ENCODE data around the gene ZNF236. TPM values are rescaled to one million over a fixed set of nuclear protein-coding genes. Genes with fewer than 3 reads are reported as not detected.
"Not testable (repeated sequence)": the region's sequence is repeated elsewhere in the genome, so short reads cannot be mapped to it uniquely, and the experiment has no call there.

ZNF236 gene
- total RNA-seq, 1 donor from 2014 or later = 19.4 TPM

DNA sequence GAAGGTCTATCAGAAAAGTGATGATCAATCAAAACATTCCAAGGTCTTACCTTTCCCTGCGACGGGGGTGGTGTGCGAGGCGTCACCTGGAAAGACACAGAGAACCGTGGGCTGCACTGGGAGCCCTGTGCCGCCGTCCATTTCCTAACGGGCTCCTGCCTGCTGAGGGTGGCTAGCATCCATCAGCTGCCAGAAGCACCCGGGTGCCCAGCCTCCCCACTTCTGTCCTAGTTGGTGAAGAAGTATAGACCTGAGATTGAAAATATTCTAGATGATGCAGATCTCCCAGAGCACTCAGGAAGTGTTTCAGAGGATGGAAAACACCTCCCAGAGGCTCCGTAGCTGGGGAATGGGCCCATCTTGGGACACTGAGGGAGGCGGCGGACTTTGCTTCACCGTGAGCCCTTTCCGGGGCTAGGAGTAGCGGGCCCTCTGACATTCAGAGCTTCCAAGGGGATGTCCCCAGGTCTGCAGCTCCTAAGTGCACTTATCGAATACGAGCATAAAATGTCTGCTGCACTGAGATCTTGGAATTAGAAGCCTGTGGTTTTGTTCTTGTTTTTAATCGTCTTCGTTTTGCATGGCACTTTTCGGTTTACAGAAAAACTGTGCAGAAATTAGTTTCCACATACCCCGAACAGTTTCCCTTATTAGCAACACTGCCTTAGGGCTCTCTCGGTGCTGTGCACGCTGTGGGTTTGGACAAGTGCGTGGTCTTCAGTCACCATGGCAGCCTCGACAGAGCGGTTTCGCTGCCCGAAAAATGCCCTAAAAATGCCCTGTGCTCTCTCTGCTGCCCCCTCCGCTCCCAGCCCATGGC lies 166.7 kb downstream of the ZNF236 start:
- TF ChIP-seq, protein P1, sequence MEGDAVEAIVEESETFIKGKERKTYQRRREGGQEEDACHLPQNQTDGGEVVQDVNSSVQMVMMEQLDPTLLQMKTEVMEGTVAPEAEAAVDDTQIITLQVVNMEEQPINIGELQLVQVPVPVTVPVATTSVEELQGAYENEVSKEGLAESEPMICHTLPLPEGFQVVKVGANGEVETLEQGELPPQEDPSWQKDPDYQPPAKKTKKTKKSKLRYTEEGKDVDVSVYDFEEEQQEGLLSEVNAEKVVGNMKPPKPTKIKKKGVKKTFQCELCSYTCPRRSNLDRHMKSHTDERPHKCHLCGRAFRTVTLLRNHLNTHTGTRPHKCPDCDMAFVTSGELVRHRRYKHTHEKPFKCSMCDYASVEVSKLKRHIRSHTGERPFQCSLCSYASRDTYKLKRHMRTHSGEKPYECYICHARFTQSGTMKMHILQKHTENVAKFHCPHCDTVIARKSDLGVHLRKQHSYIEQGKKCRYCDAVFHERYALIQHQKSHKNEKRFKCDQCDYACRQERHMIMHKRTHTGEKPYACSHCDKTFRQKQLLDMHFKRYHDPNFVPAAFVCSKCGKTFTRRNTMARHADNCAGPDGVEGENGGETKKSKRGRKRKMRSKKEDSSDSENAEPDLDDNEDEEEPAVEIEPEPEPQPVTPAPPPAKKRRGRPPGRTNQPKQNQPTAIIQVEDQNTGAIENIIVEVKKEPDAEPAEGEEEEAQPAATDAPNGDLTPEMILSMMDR (IDR thresholded peaks at IDR 0.05; ENCODE audit: unreplicated experiment) = no peak
- no peak for DNase-seq (ENCODE audit: low spot score)
- Mint-ChIP-seq H3K27me3 (ENCODE audit: unreplicated experiment) (peaks cover 6% of the 10 kb centered on the region), H3K27ac (ENCODE audit: unreplicated experiment) (peak overlapping the region; percentile 93), H3K4me1 (ENCODE audit: unreplicated experiment) (peaks cover 38% of the 10 kb centered on the region), H3K9me3 (ENCODE audit: unreplicated experiment) (no peaks in the 10 kb centered on the region), H3K36me3 (ENCODE audit: low read depth, unreplicated experiment) (no peaks in the 10 kb centered on the region), H3K4me3 (ENCODE audit: unreplicated experiment) (no peak overlapping the region)

DNA sequence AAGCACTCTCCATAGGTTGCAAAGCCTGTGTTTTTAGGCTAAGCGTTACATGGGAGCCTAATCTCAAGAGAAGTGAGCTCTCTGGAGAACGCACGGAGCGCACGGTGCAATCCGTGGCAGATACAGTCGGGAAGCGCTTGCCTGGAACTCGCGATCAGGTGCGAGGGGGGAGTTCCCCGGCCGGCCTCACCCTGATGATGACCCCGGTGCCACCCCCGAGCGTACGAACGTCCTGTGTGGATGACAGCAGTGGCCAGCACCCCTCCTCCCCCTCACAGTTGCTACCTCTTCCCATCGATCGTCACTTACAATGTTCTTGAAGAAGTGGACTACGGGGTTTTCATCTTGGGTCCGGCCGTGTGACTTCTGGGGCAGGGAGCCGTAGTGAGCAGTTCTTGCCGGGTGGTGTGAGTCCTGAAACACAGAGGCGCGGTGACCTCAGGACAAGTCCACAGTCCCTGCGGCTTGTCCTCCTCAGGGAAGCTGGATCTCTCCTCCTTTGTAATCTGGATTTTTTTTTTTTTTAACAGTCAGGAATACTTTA lies 167.4 kb downstream of the ZNF236 start:
- Mint-ChIP-seq H3K36me3 (ENCODE audit: low read depth, unreplicated experiment) (no peaks in the 10 kb centered on the region), H3K4me1 (ENCODE audit: unreplicated experiment) (peaks cover 38% of the 10 kb centered on the region), H3K27ac (ENCODE audit: unreplicated experiment) (no peak overlapping the region), H3K9me3 (ENCODE audit: unreplicated experiment) (no peaks in the 10 kb centered on the region), H3K27me3 (ENCODE audit: unreplicated experiment) (peaks cover 6% of the 10 kb centered on the region), H3K4me3 (ENCODE audit: unreplicated experiment) (no peak overlapping the region)
- TF ChIP-seq, protein P1 (IDR thresholded peaks at IDR 0.05; ENCODE audit: unreplicated experiment) = no peak
- no peak for DNase-seq (ENCODE audit: low spot score)

DNA sequence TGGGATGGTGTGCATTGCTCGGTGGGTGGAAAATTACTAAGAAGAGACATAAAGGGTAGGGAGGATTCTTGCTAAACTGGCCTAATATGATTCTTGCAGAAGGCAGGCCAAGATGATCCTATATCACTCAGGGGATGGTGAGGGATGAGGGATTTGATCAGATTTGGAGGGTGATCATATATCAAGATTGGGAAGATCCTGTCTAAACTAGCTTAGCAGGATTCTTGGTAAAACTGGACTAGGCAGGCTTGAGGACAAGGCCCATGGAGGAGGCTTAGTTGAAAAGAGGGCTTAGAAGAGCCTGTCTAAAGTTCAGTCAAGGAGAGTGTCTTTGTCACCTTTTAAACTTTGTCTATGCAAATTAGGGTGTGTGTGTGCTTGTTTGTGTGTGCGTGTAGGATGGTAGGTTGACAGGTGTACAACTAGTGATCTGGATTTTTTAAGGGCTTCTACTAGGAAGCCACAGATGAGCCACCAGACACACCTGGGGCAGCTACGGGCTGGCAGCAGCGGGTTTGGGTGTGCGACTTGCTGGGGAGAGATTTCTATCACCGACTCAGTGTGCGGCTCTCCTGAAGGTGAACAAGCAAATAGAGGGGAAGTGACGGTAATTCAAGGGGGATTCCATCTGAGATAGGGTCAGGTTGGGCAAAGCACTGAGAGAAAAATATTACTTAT lies 168.1 kb downstream of the ZNF236 start:
- H3K27ac Mint-ChIP-seq (ENCODE audit: unreplicated experiment); H3K36me3 Mint-ChIP-seq (ENCODE audit: low read depth, unreplicated experiment); H3K4me3 Mint-ChIP-seq (ENCODE audit: unreplicated experiment); H3K9me3 Mint-ChIP-seq (ENCODE audit: unreplicated experiment); H3K27me3 Mint-ChIP-seq (ENCODE audit: unreplicated experiment); DNase-seq (ENCODE audit: low spot score): not testable (repeated sequence)
- peaks cover 38% of the 10 kb centered on the region for H3K4me1 Mint-ChIP-seq (ENCODE audit: unreplicated experiment)

DNA sequence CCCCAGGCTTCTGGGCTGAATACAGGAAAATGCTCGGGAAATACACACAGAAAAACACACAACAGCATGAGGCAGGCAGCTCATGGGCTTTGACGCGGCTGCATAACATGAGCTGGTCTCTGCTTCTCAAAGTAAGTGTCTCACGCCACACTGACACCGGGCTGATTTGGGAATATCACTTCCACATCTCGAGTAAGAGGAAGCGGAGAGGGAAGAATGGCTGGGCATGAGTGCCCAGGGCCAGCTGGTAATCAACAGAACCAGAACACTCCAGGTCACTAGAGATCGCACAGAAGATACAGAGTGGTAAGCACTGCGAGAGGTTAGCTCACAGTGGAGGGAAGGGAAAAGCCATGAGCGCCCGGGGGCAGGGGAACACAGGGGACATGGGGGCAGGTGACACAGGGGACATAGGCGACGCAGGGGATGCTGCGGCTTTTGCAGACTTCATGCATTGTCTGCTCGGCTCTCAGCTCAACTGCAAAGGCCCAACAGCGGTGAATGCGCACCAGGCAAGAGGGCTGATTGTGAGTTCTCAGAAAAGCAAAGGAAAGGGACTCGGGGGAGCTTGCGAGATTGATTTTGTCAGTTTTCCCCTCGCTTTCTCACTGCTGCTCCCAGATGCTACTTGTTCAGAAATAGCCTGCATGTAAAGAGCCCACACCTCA lies 168.8 kb downstream of the ZNF236 start:
- Mint-ChIP-seq H3K27ac (ENCODE audit: unreplicated experiment) (no peak overlapping the region), H3K4me1 (ENCODE audit: unreplicated experiment) (peaks cover 33% of the 10 kb centered on the region), H3K4me3 (ENCODE audit: unreplicated experiment) (no peak overlapping the region), H3K27me3 (ENCODE audit: unreplicated experiment) (peaks cover 5% of the 10 kb centered on the region), H3K36me3 (ENCODE audit: low read depth, unreplicated experiment) (no peaks in the 10 kb centered on the region), H3K9me3 (ENCODE audit: unreplicated experiment) (no peaks in the 10 kb centered on the region)
- no peak for DNase-seq (ENCODE audit: low spot score)
- TF ChIP-seq, protein P1 (IDR thresholded peaks at IDR 0.05; ENCODE audit: unreplicated experiment) = no peak

DNA sequence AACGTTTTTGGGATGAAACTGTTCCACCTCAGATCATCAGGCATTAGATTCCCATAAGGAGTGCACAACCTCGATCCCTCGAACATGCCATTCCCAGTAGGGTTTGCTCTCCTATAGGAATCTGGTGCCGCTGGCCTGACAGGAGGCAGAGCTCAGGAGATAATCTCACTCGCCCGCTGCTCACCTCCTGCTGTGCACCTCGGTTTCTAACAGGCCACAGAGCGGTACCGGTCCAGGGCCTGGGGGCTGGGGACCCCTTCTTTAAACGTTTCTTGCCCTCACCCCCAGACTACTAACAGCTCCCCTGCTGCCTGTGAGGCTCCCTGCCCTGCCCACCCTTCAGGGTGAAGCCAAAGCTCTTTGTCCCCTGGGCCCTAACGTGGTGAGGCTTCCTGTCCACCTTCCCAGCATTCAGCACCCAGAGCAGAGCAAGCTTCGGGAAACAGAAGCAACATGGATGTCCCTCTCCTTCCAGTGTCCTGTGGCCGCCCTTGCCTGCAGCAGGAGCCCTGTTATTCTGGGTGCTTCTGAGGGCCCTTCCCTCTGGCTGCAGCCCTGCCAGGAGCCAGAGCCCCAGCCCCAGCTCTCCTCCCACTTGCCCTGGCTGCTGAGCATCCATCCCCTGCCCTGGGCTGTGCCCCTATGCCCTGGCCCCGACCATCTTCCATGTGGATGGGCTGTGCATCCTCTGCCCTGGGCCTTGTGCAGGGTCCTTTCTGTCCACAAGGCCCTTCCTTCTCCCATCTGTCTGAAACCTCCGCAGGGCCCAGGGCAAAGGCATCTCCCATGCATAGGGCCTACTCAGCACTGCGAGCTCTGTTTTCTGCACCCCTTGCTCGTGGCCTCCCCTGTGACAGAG lies 170.1 kb downstream of the ZNF236 start:
- Mint-ChIP-seq H3K4me3 (ENCODE audit: unreplicated experiment) (no peak overlapping the region), H3K4me1 (ENCODE audit: unreplicated experiment) (peaks cover 21% of the 10 kb centered on the region), H3K36me3 (ENCODE audit: low read depth, unreplicated experiment) (no peaks in the 10 kb centered on the region), H3K27ac (ENCODE audit: unreplicated experiment) (no peak overlapping the region), H3K9me3 (ENCODE audit: unreplicated experiment) (no peaks in the 10 kb centered on the region), H3K27me3 (ENCODE audit: unreplicated experiment) (peaks cover 5% of the 10 kb centered on the region)
- TF ChIP-seq, protein P1 (IDR thresholded peaks at IDR 0.05; ENCODE audit: unreplicated experiment) = no peak
- DNase-seq (ENCODE audit: low spot score) = no peak

Data from endothelial cell (in vitro differentiated cells).